Suprapubic skin (tissue), 4 donors: ENCODE results near the gene BBOF1. TPM values are rescaled to one million over a fixed set of nuclear protein-coding genes. Genes with fewer than 3 reads are reported as not detected.

ENCODE experiments used
- DNase-seq, 2 donors: peaks; one replicate each; pipeline ENCODE4 v3.0.0-alpha.2; 2019; ENCODE audit warnings: low spot score in 2 of 2
- H3K27ac ChIP-seq: fragments of 200-600 bp; sonication (generic); one replicate; pipeline ENCODE4 v1.5.1; 2019
- H3K27me3 ChIP-seq: fragments of 200-600 bp; sonication (generic); one replicate; pipeline ENCODE4 v1.5.1; 2019
- H3K36me3 ChIP-seq: fragments of 200-600 bp; sonication (generic); one replicate; pipeline ENCODE4 v1.5.1; 2019
- H3K4me1 ChIP-seq: fragments of 200-600 bp; sonication (generic); one replicate; pipeline ENCODE4 v1.5.1; 2019
- H3K4me3 ChIP-seq: fragments of 200-600 bp; sonication (generic); one replicate; pipeline ENCODE4 v1.5.1; 2019; ENCODE audit warnings: mild to moderate bottlenecking
- H3K9me3 ChIP-seq: fragments of 200-600 bp; sonication (generic); one replicate; pipeline ENCODE4 v1.5.1; 2019
- EP300 ChIP-seq: sonication (generic); formaldehyde crosslinking; IDR thresholded peaks from one replicate; pipeline ENCODE4 v1.6.1; 2017; ENCODE audit warnings: antibody characterized with exemption
- POLR2A ChIP-seq, 2 donors: fragments of 450-650 bp; IDR thresholded peaks; one replicate each; pipeline ENCODE4 v1.6.1; 2017; ENCODE audit warnings: antibody characterized with exemption in 2 of 2, mild to moderate bottlenecking in 2 of 2, moderate library complexity in 2 of 2
- POLR2AphosphoS5 ChIP-seq, 3 donors: sonication (generic); formaldehyde crosslinking; IDR thresholded peaks; one replicate each; pipeline ENCODE4 v1.6.1; 2017; ENCODE audit warnings: antibody characterized with exemption in 3 of 3
- WGBS: methylation state at CpG from one replicate; pipeline ENCODE4 v1.1.5; 2018; 5-methylcytosine and 5-hydroxymethylcytosine counted together
- total RNA-seq, 4 donors: library from RNA; depleted of rRNA; stranded (reverse); fragments of >200 nt; gene quantifications; one replicate each; pipeline ENCODE4 v1.1.0, GENCODE V29; 2016
- TF ChIP-seq, protein P1 (sequence below), 2 donors: fragments of 200-600 bp in 1 of 2; fragments of 450-650 bp in 1 of 2; sonication (generic) in 1 of 2; IDR thresholded peaks; one replicate each; pipeline ENCODE4 v1.5.1; 2016 to 2019; ENCODE audit warnings: antibody characterized with exemption in 2 of 2, mild to moderate bottlenecking in 1 of 2, moderate library complexity in 1 of 2

BBOF1 gene
- total RNA-seq, 4 donors from 2014 or later, result 2.4 to 5.3 (median 3.9) TPM

DNA sequence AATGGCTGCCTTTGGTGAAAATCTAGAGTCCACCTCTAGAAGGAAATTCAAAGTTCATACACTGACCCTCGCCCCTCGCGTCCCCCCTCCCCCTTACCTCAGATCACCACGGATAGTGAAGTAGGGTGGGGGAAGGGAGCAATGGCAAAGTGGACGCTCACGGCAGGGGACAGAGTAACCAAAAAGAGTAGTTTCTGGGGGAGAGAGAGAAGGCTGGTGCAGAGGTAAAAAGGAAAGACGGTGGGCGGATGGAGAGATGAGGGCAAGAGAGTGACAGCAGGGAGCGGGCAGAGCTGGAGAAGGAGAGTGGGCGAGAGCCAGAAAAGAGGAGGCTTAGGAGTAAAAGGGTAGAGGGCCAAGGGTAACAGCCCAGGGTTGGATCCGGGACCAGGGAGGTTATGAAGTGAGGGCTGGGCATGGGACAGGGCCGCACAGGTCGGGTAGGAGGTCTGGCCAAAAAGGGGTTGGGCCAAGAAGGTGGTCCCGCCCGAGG lies 64.7 kb downstream of the BBOF1 start:
- peak overlapping the region; percentile 89 for H3K27ac ChIP-seq
- peaks cover 27% of the 10 kb centered on the region for H3K4me1 ChIP-seq
- TF ChIP-seq POLR2AphosphoS5 (IDR thresholded peaks at IDR 0.05) (no peak), EP300 (no peak), POLR2A (IDR thresholded peaks at IDR 0.05) (no peak)
- TF ChIP-seq, protein P1, sequence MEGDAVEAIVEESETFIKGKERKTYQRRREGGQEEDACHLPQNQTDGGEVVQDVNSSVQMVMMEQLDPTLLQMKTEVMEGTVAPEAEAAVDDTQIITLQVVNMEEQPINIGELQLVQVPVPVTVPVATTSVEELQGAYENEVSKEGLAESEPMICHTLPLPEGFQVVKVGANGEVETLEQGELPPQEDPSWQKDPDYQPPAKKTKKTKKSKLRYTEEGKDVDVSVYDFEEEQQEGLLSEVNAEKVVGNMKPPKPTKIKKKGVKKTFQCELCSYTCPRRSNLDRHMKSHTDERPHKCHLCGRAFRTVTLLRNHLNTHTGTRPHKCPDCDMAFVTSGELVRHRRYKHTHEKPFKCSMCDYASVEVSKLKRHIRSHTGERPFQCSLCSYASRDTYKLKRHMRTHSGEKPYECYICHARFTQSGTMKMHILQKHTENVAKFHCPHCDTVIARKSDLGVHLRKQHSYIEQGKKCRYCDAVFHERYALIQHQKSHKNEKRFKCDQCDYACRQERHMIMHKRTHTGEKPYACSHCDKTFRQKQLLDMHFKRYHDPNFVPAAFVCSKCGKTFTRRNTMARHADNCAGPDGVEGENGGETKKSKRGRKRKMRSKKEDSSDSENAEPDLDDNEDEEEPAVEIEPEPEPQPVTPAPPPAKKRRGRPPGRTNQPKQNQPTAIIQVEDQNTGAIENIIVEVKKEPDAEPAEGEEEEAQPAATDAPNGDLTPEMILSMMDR (IDR thresholded peaks at IDR 0.05), result no peak
- peak overlapping the region; percentile 87 for H3K4me3 ChIP-seq
- H3K36me3 ChIP-seq, result no peaks in the 10 kb centered on the region
- peak in 1 of 2 donors; percentile 61 for DNase-seq
- WGBS, result 1% methylated on average over 15 of the region's 15 CpGs
- no peaks in the 10 kb centered on the region for H3K9me3 ChIP-seq
- H3K27me3 ChIP-seq, result no peaks in the 10 kb centered on the region

DNA sequence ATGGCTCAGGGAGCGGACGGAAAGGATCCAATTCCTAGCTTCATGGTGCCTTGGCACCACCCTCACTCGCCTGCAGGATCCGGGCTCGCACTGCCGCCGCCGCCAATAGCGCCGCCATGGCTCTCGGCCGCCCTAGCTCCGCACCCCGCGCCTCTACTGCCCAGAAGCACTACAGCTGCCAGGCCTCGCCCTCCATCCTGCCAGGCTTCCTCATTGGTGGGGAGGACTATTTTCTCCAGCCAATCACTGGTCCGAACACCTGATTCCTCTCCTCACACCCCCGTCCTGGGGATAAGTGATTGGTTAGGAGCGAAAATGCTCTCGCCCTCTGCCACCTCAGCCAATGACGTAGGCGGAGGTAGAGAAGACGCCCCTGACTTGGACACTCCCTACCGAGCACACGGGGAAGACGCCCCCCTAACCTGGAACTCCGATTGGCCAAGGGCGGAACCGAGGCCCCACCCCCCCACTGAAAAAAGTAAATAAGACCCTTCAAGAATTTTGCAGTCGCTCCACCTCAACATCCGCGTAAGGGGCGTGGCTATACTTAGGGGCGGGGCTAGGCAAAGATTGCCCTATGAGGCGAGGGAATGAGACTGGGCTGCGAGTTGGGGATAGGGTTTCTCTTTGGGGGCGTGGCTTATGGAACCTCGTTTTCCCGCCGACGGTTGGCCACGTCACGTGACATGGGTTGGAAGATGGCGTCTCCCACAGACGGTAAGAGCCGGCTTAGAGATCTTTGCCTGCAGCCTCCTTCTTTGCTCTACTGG lies 65.3 kb downstream of the BBOF1 start, which contains the start of the genes ALDH6A1 and LIN52:
Gene ALDH6A1 (minus strand): TSS at position 177 of the 770 bp plus-strand sequence. CDS start 59 bp downstream, at position 118.
Gene LIN52 (plus strand): TSS at position 680 of the 770 bp plus-strand sequence. CDS start 19 bp downstream, at position 699.
- H3K27me3 ChIP-seq, result no peaks in the 10 kb centered on the region
- DNase-seq, result peak; percentile 100
- no peaks in the 10 kb centered on the region for H3K9me3 ChIP-seq
- H3K27ac ChIP-seq, result peak within 1 kb of the TSS; percentile 89
- H3K4me3 ChIP-seq, result peak within 1 kb of the TSS; percentile 87
- H3K4me1 ChIP-seq, result peaks cover 27% of the 10 kb centered on the region
- WGBS, result 1% methylated on average over 26 of the region's 46 CpGs
- H3K36me3 ChIP-seq, result no peaks in the 10 kb centered on the region
- TF ChIP-seq, protein P1 (IDR thresholded peaks at IDR 0.05), result no peak
- TF ChIP-seq POLR2A (IDR thresholded peaks at IDR 0.05) (peak in 1 of 2 donors; percentile 73), POLR2AphosphoS5 (IDR thresholded peaks at IDR 0.05) (peak; percentile 40 to 79 (median 72)), EP300 (peak; percentile 1)

DNA sequence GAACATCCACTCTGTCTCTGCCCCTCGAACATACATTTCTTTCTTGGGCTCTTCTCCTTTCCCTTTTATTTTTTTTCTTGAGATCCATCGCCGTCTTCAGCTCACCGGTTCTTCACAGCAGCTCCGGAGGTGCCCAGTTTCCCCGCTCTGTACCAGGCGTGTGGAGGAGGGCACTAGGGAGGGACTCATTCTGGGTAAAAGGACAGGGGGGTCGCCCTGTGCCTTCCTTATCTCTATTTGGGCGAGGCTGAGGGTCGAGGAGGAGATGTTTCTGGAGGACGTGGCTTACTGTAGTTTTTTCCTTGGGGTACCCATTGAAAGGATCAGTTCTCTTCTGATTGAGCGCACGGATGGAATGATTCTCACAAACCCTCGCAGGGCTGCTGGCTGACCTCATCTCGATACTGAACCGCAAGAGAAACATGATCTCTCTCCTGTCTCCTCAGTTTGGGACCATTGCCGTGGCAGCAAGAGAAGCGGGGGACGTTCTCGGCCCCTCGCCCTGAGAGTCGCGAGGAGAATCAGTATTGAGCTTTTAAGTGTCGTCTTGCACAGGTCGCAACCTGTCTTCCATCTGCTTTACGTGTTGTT lies 66.0 kb downstream of the BBOF1 start:
- DNase-seq, result no peak
- no peaks in the 10 kb centered on the region for H3K36me3 ChIP-seq
- H3K27me3 ChIP-seq, result no peaks in the 10 kb centered on the region
- no peaks in the 10 kb centered on the region for H3K9me3 ChIP-seq
- peaks cover 27% of the 10 kb centered on the region for H3K4me1 ChIP-seq
- peak overlapping the region; percentile 79 for H3K27ac ChIP-seq
- TF ChIP-seq, protein P1 (IDR thresholded peaks at IDR 0.05), result no peak
- TF ChIP-seq POLR2A (IDR thresholded peaks at IDR 0.05) (no peak), EP300 (no peak), POLR2AphosphoS5 (IDR thresholded peaks at IDR 0.05) (no peak)
- peak overlapping the region; percentile 87 for H3K4me3 ChIP-seq
- WGBS, result 2% methylated on average over 26 of the region's 26 CpGs

DNA sequence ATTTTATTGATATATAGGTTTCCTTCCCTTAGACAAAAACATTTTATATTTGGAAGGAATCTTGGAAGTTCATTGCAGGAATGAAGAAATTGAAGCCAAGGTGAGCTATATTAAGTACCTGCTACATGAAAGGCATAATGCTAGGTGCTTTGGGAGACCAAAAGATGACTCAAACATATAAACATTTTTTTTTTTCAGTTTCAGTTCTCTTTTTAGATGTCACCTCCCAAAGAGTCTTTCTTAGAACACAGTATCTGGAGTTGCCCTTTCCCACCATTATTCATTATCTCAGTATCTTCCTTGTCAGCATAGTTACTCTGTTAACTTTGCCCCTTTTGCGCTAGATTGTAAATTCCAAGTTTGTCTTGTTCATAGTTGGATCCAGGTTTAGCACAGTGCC lies 66.7 kb downstream of the BBOF1 start:
- peaks cover 27% of the 10 kb centered on the region for H3K4me1 ChIP-seq
- no peak for DNase-seq
- no peaks in the 10 kb centered on the region for H3K27me3 ChIP-seq
- no peaks in the 10 kb centered on the region for H3K9me3 ChIP-seq
- peak overlapping the region; percentile 87 for H3K4me3 ChIP-seq
- no peaks in the 10 kb centered on the region for H3K36me3 ChIP-seq
- WGBS, result 87% methylated on average over 1 of the region's 1 CpG
- TF ChIP-seq EP300 (no peak), POLR2AphosphoS5 (IDR thresholded peaks at IDR 0.05) (no peak), POLR2A (IDR thresholded peaks at IDR 0.05) (no peak)
- TF ChIP-seq, protein P1 (IDR thresholded peaks at IDR 0.05), result no peak
- H3K27ac ChIP-seq, result no peak overlapping the region
